ENCODE results near the gene CDH16. TPM values are rescaled to one million over a fixed set of nuclear protein-coding genes. Genes with fewer than 3 reads are reported as not detected.

Gene CDH16
- total and polyA plus RNA-seq, 2 experiments from 2014 or later: not detected

DNA sequence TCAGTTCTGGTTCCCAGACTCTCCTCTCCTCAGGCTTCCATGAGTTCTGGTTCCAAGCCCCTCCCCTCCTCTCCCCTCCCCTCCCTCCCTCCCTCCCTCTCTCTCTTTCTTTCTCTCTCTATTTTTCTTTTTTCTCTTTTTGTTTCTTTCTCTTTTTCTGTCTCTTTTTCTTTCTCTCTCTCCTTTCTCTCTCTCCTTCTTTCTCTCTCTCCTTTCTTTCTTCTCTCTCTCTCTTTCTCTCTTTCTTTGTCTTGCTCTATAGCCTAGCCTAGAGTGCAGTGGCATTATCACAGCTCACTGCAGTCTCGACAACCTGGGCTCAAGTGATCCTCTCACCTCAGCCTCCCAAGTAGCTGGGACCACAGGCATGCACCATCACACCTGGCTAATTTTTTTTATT, 41.6 kb upstream of the CDH16 start:
- Mint-ChIP-seq H3K36me3 (ENCODE audit: low read depth) (no peaks in the 10 kb centered on the region), H3K4me3 (no peak overlapping the region), H3K27ac (no peak overlapping the region), H3K4me1 (peaks cover 10% of the 10 kb centered on the region), H3K9me3 (peaks cover 4% of the 10 kb centered on the region; the same call in 2 of the 3 replicates), H3K27me3 (ENCODE audit: insufficient read depth, low read depth, poor library complexity) (peaks cover 6% of the 10 kb centered on the region)
- Histone ChIP-seq H3K9me2 (ENCODE audit: insufficient read depth) (no peaks in the 10 kb centered on the region), H4K20me1 (replicated peaks; ENCODE audit: insufficient read depth) (no peaks in the 10 kb centered on the region; the same call in 1 of the 2 replicates), H3K36me3 (ENCODE audit: insufficient read depth) (no peaks in the 10 kb centered on the region), H3K27ac (ENCODE audit: low read depth) (no peak overlapping the region), H3K4me1 (ENCODE audit: insufficient read depth) (no peaks in the 10 kb centered on the region), H3K79me2 (replicated peaks; ENCODE audit: insufficient read depth) (no peaks in the 10 kb centered on the region), H3K4me3 (no peak overlapping the region), H3K4me2 (no peak overlapping the region), H3F3A (replicated peaks; ENCODE audit: low read depth) (no peaks in the 10 kb centered on the region), H3K27me3 (ENCODE audit: insufficient read depth) (no peaks in the 10 kb centered on the region), H2AFZ (no peak overlapping the region)
- ATAC-seq: no peak
- TF ChIP-seq STAT1 (IDR thresholded peaks at IDR 0.05; ENCODE audit: unreplicated experiment): no peak
- TF ChIP-seq, protein P1, sequence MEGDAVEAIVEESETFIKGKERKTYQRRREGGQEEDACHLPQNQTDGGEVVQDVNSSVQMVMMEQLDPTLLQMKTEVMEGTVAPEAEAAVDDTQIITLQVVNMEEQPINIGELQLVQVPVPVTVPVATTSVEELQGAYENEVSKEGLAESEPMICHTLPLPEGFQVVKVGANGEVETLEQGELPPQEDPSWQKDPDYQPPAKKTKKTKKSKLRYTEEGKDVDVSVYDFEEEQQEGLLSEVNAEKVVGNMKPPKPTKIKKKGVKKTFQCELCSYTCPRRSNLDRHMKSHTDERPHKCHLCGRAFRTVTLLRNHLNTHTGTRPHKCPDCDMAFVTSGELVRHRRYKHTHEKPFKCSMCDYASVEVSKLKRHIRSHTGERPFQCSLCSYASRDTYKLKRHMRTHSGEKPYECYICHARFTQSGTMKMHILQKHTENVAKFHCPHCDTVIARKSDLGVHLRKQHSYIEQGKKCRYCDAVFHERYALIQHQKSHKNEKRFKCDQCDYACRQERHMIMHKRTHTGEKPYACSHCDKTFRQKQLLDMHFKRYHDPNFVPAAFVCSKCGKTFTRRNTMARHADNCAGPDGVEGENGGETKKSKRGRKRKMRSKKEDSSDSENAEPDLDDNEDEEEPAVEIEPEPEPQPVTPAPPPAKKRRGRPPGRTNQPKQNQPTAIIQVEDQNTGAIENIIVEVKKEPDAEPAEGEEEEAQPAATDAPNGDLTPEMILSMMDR (conservative IDR thresholded peaks at IDR 0.05; ENCODE audit: low read depth in 2 of 2): no peak
- no peak for TF ChIP-seq ZNF331 (CRISPR knock-in tag; IDR thresholded peaks at IDR 0.05; ENCODE audit: low read depth)
- TF ChIP-seq JUNB (IDR thresholded peaks at IDR 0.05; ENCODE audit: unreplicated experiment): no peak
- no peak for TF ChIP-seq EZH2phosphoT487 (IDR thresholded peaks at IDR 0.05; ENCODE audit: unreplicated experiment)
- TF ChIP-seq, protein P2, sequence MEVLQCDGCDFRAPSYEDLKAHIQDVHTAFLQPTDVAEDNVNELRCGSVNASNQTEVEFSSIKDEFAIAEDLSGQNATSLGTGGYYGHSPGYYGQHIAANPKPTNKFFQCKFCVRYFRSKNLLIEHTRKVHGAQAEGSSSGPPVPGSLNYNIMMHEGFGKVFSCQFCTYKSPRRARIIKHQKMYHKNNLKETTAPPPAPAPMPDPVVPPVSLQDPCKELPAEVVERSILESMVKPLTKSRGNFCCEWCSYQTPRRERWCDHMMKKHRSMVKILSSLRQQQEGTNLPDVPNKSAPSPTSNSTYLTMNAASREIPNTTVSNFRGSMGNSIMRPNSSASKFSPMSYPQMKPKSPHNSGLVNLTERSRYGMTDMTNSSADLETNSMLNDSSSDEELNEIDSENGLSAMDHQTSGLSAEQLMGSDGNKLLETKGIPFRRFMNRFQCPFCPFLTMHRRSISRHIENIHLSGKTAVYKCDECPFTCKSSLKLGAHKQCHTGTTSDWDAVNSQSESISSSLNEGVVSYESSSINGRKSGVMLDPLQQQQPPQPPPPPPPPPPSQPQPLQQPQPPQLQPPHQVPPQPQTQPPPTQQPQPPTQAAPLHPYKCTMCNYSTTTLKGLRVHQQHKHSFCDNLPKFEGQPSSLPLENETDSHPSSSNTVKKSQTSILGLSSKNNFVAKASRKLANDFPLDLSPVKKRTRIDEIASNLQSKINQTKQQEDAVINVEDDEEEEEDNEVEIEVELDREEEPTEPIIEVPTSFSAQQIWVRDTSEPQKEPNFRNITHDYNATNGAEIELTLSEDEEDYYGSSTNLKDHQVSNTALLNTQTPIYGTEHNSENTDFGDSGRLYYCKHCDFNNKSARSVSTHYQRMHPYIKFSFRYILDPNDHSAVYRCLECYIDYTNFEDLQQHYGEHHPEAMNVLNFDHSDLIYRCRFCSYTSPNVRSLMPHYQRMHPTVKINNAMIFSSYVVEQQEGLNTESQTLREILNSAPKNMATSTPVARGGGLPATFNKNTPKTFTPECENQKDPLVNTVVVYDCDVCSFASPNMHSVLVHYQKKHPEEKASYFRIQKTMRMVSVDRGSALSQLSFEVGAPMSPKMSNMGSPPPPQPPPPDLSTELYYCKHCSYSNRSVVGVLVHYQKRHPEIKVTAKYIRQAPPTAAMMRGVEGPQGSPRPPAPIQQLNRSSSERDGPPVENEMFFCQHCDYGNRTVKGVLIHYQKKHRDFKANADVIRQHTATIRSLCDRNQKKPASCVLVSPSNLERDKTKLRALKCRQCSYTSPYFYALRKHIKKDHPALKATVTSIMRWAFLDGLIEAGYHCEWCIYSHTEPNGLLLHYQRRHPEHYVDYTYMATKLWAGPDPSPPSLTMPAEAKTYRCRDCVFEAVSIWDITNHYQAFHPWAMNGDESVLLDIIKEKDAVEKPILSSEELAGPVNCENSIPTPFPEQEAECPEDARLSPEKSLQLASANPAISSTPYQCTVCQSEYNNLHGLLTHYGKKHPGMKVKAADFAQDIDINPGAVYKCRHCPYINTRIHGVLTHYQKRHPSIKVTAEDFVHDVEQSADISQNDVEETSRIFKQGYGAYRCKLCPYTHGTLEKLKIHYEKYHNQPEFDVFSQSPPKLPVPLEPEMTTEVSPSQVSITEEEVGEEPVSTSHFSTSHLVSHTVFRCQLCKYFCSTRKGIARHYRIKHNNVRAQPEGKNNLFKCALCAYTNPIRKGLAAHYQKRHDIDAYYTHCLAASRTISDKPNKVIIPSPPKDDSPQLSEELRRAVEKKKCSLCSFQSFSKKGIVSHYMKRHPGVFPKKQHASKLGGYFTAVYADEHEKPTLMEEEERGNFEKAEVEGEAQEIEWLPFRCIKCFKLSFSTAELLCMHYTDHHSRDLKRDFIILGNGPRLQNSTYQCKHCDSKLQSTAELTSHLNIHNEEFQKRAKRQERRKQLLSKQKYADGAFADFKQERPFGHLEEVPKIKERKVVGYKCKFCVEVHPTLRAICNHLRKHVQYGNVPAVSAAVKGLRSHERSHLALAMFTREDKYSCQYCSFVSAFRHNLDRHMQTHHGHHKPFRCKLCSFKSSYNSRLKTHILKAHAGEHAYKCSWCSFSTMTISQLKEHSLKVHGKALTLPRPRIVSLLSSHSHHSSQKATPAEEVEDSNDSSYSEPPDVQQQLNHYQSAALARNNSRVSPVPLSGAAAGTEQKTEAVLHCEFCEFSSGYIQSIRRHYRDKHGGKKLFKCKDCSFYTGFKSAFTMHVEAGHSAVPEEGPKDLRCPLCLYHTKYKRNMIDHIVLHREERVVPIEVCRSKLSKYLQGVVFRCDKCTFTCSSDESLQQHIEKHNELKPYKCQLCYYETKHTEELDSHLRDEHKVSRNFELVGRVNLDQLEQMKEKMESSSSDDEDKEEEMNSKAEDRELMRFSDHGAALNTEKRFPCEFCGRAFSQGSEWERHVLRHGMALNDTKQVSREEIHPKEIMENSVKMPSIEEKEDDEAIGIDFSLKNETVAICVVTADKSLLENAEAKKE (CRISPR knock-in tag; IDR thresholded peaks at IDR 0.05): no peak
- TF ChIP-seq, protein P3, sequence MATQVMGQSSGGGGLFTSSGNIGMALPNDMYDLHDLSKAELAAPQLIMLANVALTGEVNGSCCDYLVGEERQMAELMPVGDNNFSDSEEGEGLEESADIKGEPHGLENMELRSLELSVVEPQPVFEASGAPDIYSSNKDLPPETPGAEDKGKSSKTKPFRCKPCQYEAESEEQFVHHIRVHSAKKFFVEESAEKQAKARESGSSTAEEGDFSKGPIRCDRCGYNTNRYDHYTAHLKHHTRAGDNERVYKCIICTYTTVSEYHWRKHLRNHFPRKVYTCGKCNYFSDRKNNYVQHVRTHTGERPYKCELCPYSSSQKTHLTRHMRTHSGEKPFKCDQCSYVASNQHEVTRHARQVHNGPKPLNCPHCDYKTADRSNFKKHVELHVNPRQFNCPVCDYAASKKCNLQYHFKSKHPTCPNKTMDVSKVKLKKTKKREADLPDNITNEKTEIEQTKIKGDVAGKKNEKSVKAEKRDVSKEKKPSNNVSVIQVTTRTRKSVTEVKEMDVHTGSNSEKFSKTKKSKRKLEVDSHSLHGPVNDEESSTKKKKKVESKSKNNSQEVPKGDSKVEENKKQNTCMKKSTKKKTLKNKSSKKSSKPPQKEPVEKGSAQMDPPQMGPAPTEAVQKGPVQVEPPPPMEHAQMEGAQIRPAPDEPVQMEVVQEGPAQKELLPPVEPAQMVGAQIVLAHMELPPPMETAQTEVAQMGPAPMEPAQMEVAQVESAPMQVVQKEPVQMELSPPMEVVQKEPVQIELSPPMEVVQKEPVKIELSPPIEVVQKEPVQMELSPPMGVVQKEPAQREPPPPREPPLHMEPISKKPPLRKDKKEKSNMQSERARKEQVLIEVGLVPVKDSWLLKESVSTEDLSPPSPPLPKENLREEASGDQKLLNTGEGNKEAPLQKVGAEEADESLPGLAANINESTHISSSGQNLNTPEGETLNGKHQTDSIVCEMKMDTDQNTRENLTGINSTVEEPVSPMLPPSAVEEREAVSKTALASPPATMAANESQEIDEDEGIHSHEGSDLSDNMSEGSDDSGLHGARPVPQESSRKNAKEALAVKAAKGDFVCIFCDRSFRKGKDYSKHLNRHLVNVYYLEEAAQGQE (IDR thresholded peaks at IDR 0.05; ENCODE audit: unreplicated experiment): no peak
- TF ChIP-seq, protein P4, sequence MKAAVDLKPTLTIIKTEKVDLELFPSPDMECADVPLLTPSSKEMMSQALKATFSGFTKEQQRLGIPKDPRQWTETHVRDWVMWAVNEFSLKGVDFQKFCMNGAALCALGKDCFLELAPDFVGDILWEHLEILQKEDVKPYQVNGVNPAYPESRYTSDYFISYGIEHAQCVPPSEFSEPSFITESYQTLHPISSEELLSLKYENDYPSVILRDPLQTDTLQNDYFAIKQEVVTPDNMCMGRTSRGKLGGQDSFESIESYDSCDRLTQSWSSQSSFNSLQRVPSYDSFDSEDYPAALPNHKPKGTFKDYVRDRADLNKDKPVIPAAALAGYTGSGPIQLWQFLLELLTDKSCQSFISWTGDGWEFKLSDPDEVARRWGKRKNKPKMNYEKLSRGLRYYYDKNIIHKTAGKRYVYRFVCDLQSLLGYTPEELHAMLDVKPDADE (IDR thresholded peaks at IDR 0.05): no peak
- TF ChIP-seq NANOG (IDR thresholded peaks at IDR 0.05; ENCODE audit: borderline replicate concordance): no peak
- TF ChIP-seq EZH2 (IDR thresholded peaks at IDR 0.05; ENCODE audit: low read depth, unreplicated experiment): no peak
- TF ChIP-seq ZNF114 (CRISPR knock-in tag; IDR thresholded peaks at IDR 0.05): no peak
- no peak for TF ChIP-seq POLR2AphosphoS5 (IDR thresholded peaks at IDR 0.05; ENCODE audit: low read depth)
- TF ChIP-seq CREB1 (CRISPR knock-in tag; IDR thresholded peaks at IDR 0.05; ENCODE audit: low read depth): no peak
- no peak for DNase-seq (ENCODE audit: low spot score)

All from GM23338 (cell line).